Adrenal gland (tissue), 12 donors: ENCODE measurements around the gene RBBP5. TPM values are rescaled to one million over a fixed set of nuclear protein-coding genes. Genes with fewer than 3 reads are reported as not detected.
A peak's percentile ranks its signal among the peaks of the same experiment; 100 is the strongest.

ENCODE experiments used
- DNase-seq, 7 donors: peaks; one replicate each; pipeline ENCODE4 v3.0.0-alpha.2; 2019 to 2020
- H3K27ac ChIP-seq, 5 donors: fragments of 200-600 bp; sonication (generic) in 4 of 5; 1 replicate in 3 of 5; 2 replicates in 2 of 5; pipeline versions ENCODE4 v1.5.1 to v1.8.0; 2016 to 2020; ENCODE audit warnings: mild to moderate bottlenecking in 1 of 5
- H3K27me3 ChIP-seq: fragments of 200-600 bp; 2 replicates; pipeline ENCODE4 v1.8.0; 2021
- H3K36me3 ChIP-seq, 2 donors: fragments of 200-600 bp; replicated peaks in 1 of 2; 1 replicate in 1 of 2; 2 replicates in 1 of 2; pipeline versions ENCODE4 v1.5.1 to v1.8.0; 2018 to 2022
- H3K4me1 ChIP-seq, 2 donors: fragments of 200-600 bp; replicated peaks in 1 of 2; 1 replicate in 1 of 2; 2 replicates in 1 of 2; pipeline versions ENCODE4 v1.5.1 to v1.8.0; 2018 to 2021
- H3K4me3 ChIP-seq, 4 donors: fragments of 200-600 bp; sonication (generic) in 3 of 4; one replicate each; pipeline ENCODE4 v1.5.1; 2016 to 2018
- H3K9me3 ChIP-seq, 3 donors: fragments of 200-600 bp; sonication (generic) in 1 of 3; replicated peaks in 1 of 3; 1 replicate in 2 of 3; 2 replicates in 1 of 3; pipeline versions ENCODE4 v1.5.1 to v1.8.0; 2016 to 2021
- CTCF ChIP-seq, 6 experiments: fragments of 450-650 bp in 4 of 6; fragments of 200-600 bp in 2 of 6; sonication (generic) in 1 of 6; IDR thresholded peaks; 1 replicate in 5 of 6; 2 replicates in 1 of 6; pipeline versions ENCODE4 v1.5.1 to v1.8.0; 2016 to 2021; ENCODE audit warnings: antibody characterized with exemption in 6 of 6, mild to moderate bottlenecking in 2 of 6, moderate library complexity in 1 of 6
- POLR2A ChIP-seq, 2 donors: fragments of 450-650 bp; IDR thresholded peaks; one replicate each; pipeline ENCODE4 v1.6.1; 2017; ENCODE audit warnings: antibody characterized with exemption in 2 of 2, mild to moderate bottlenecking in 2 of 2, moderate library complexity in 1 of 2
- WGBS, 4 donors: extraction: QIAGEN DNeasy Blood & Tissue Kit in 2 of 4; methylation state at CpG; one replicate each; pipeline versions ENCODE4 v1.1.5 to v1.1.7; 2013 to 2017; 5-methylcytosine and 5-hydroxymethylcytosine counted together
- intact Hi-C, 2 donors: fragments of 100-400 bp; cut with DNase I; formaldehyde crosslinking; loops; one replicate each; pipeline versions ENCODE4 v1.14.1 to v1.15.0; 2022 to 2023
- polyA plus RNA-seq, 3 donors: library from polyadenylated mRNA; stranded (reverse); fragments of 200-250 nt in 2 of 3; fragments of 350-450 nt in 1 of 3; fragmentation: Illumina TruSeq in 1 of 3; extraction: RNeasy Lipid Tissue Mini Kit (QIAGEN cat#74804) in 1 of 3; gene quantifications; one replicate each; pipeline ENCODE4 v1.2.3, GENCODE V29; 2013 to 2014
- total RNA-seq, 9 donors: library from RNA; depleted of rRNA in 4 of 9; stranded (reverse); fragments of >200 nt in 4 of 9; fragments of 120-200 nt in 1 of 9; fragmentation: NEBNext Ultra II Directional in 1 of 9; extraction: Animal tissue kit (Norgen Biotek cat#: 25700) in 1 of 9; gene quantifications; one replicate each; pipeline versions ENCODE4 v1.1.0 to v1.2.4, GENCODE V29; 2013 to 2023
- donor health status: healthy with polysubstance abuse.
- donor health status: Bipolar disorder and iron deficiency.
- donor health status: DM: yes; HTN: yes; CAD: no.
- donor health status: DM: no; HTN: no; CAD: no.
- donor health status: DM: no; HTN: no; CAD: no.
- donor health status: DM: yes; HTN: yes; CAD: no.

Gene RBBP5
- total and polyA plus RNA-seq, 12 donors, result 4.7 to 26.0 (median 18.3) TPM

GRCh38 chr1:205041001-205041715, 80.6 kb downstream of the RBBP5 start:
- WGBS, 4 donors, result 21 to 58% (median 40%) methylated on average over 3 to 4 of the region's 4 CpGs
- Histone ChIP-seq H3K4me1 (peaks cover 0 to 7% of the 10 kb centered on the region in 2 donors), H3K4me3 (no peak overlapping the region), H3K36me3 (no peaks in the 10 kb centered on the region), H3K27me3 (no peaks in the 10 kb centered on the region), H3K9me3 (no peaks in the 10 kb centered on the region), H3K27ac (no peak overlapping the region)
- TF ChIP-seq CTCF (IDR thresholded peaks at IDR 0.05) (no peak), POLR2A (IDR thresholded peaks at IDR 0.05) (no peak)
- no peak for DNase-seq
- intact Hi-C loops, result no loop called here

- no peak overlapping the region for H3K4me3 ChIP-seq
- intact Hi-C loops, result no loop called here
- TF ChIP-seq POLR2A (IDR thresholded peaks at IDR 0.05) (no peak), CTCF (IDR thresholded peaks at IDR 0.05) (no peak)
- H3K4me1 ChIP-seq, result peaks cover 0 to 7% of the 10 kb centered on the region in 2 donors
- H3K36me3 ChIP-seq, result no peaks in the 10 kb centered on the region
- 37 to 53% (median 47%) methylated on average over 5 to 6 of the region's 6 CpGs for WGBS, 4 donors
- H3K9me3 ChIP-seq, result no peaks in the 10 kb centered on the region
- peak in 5 of 7 donors; percentile 33 to 71 (median 36) for DNase-seq
- no peaks in the 10 kb centered on the region for H3K27me3 ChIP-seq
- H3K27ac ChIP-seq, result peak overlapping the region in 1 of 5 donors; percentile 18
Observed at GRCh38 chr1:205038132-205038786, 83.5 kb downstream of the RBBP5 start.

GRCh38 chr1:205037539-205037938, 84.2 kb downstream of the RBBP5 start:
- 59 to 82% (median 63%) methylated on average over 7 to 9 of the region's 9 CpGs for WGBS, 4 donors
- peak; percentile 40 to 84 (median 65) for DNase-seq
- intact Hi-C loops, result no loop called here

More at GRCh38 chr1:205037539-205037938, 84.2 kb downstream of the RBBP5 start:
- peaks cover 0 to 7% of the 10 kb centered on the region in 2 donors for H3K4me1 ChIP-seq
- no peaks in the 10 kb centered on the region for H3K9me3 ChIP-seq
- H3K27ac ChIP-seq, result peak overlapping the region in 1 of 5 donors; percentile 18
- no peaks in the 10 kb centered on the region for H3K36me3 ChIP-seq
- no peaks in the 10 kb centered on the region for H3K27me3 ChIP-seq
- no peak for TF ChIP-seq CTCF (IDR thresholded peaks at IDR 0.05)
- TF ChIP-seq POLR2A (IDR thresholded peaks at IDR 0.05), result no peak
- H3K4me3 ChIP-seq, result no peak overlapping the region

Other genes with a start within 250 kb of the RBBP5 start
- gene CNTN2, start 78.8 kb downstream of the RBBP5 start, total RNA-seq, result 1 to 10 TPM in 3 of 9 donors, under 1 TPM in 5, not detected in 1; 0.08 to 3.2 (median 0.65) TPM
- under 1 TPM; 0.27 to 0.72 (median 0.37) TPM for gene CNTN2, start 78.8 kb downstream of the RBBP5 start, polyA plus RNA-seq
- 1 to 10 TPM; 1.9 to 5.0 (median 3.3) TPM for gene TMEM81, start 37.5 kb downstream of the RBBP5 start, total RNA-seq
- gene TMEM81, start 37.5 kb downstream of the RBBP5 start, polyA plus RNA-seq, result 1 to 10 TPM; 3.8 to 4.8 (median 3.9) TPM
- 10 to 100 TPM; 14.9 to 22.9 (median 17.7) TPM for gene DSTYK, start 89.7 kb upstream of the RBBP5 start, total RNA-seq
- gene DSTYK, start 89.7 kb upstream of the RBBP5 start, polyA plus RNA-seq, result 10 to 100 TPM in 1 of 3 donors, 1 to 10 TPM in 2; 4.4 to 12.8 (median 6.7) TPM
- gene TMCC2, start 106.0 kb upstream of the RBBP5 start, total RNA-seq, result 10 to 100 TPM in 3 of 9 donors, 1 to 10 TPM in 6; 2.3 to 33.2 (median 7.6) TPM
- gene TMCC2, start 106.0 kb upstream of the RBBP5 start, polyA plus RNA-seq, result 10 to 100 TPM in 1 of 3 donors, 1 to 10 TPM in 2; 3.3 to 11.2 (median 3.3) TPM
- 1 to 10 TPM; 1.2 to 9.9 (median 6.7) TPM for gene NUAK2, start 199.8 kb upstream of the RBBP5 start, total RNA-seq
- gene NUAK2, start 199.8 kb upstream of the RBBP5 start, polyA plus RNA-seq, result 1 to 10 TPM in 2 of 3 donors, under 1 TPM in 1; 0.95 to 1.9 (median 1.8) TPM
- 10 to 100 TPM in 8 of 9 donors, 1 to 10 TPM in 1; 5.1 to 74.9 (median 40.7) TPM for gene KLHDC8A, start 234.9 kb upstream of the RBBP5 start, total RNA-seq
- 10 to 100 TPM; 24.6 to 60.9 (median 32.2) TPM for gene KLHDC8A, start 234.9 kb upstream of the RBBP5 start, polyA plus RNA-seq